ENCODE data around the gene REPIN1.

REPIN1 gene

GRCh38 chr7:150368884-150369747 lies 494 bp downstream of the REPIN1 start (continued):
- no peak for TF ChIP-seq ZBTB6 (tag by site-specific recombination; IDR thresholded peaks at IDR 0.05)
- TF ChIP-seq ZBTB11 (tag by site-specific recombination; conservative IDR thresholded peaks at IDR 0.05; ENCODE audit: low read depth) = 0 out of 2 replicates have a peak, but pooled peaks have one; percentile 19
- 0 out of 2 replicates have a peak, but pooled peaks have one; percentile 29 for TF ChIP-seq GLI4 (tag by site-specific recombination; IDR thresholded peaks at IDR 0.05)
- no peak for TF ChIP-seq ZNF776 (tag by site-specific recombination; IDR thresholded peaks at IDR 0.05; ENCODE audit: borderline replicate concordance)
- no peak for TF ChIP-seq ZNF473 (tag by site-specific recombination; IDR thresholded peaks at IDR 0.05)
- no peak for TF ChIP-seq KLF8 (tag by site-specific recombination; IDR thresholded peaks at IDR 0.05)
- TF ChIP-seq ZBTB48 (tag by site-specific recombination; IDR thresholded peaks at IDR 0.05) = no peak
- no peak for TF ChIP-seq ZNF24 (tag by site-specific recombination; IDR thresholded peaks at IDR 0.05)
- TF ChIP-seq ZNF214 (tag by site-specific recombination; IDR thresholded peaks at IDR 0.05; ENCODE audit: borderline replicate concordance) = no peak
- peak; percentile 69; the same call in 1 of the 2 replicates for TF ChIP-seq ZBTB17 (tag by site-specific recombination; IDR thresholded peaks at IDR 0.05)
- TF ChIP-seq ZFHX2 (tag by site-specific recombination; conservative IDR thresholded peaks at IDR 0.05) = peak; percentile 74
- TF ChIP-seq KLF10 (tag by site-specific recombination; IDR thresholded peaks at IDR 0.05) = no peak
- TF ChIP-seq ZNF341 (tag by site-specific recombination; IDR thresholded peaks at IDR 0.05; ENCODE audit: low read depth) = peak; percentile 76
- TF ChIP-seq ZXDB (tag by site-specific recombination; IDR thresholded peaks at IDR 0.05) = peak; percentile 59
- TF ChIP-seq ZNF175 (tag by site-specific recombination; IDR thresholded peaks at IDR 0.05) = no peak
- TF ChIP-seq ZNF423 (tag by site-specific recombination; IDR thresholded peaks at IDR 0.05) = peak; percentile 37; the same call in 1 of the 2 replicates
- peak; percentile 54; the same call in 1 of the 2 replicates for TF ChIP-seq EGR2 (tag by site-specific recombination; IDR thresholded peaks at IDR 0.05; ENCODE audit: low read depth)
- peak; percentile 86 for TF ChIP-seq ZBTB26 (tag by site-specific recombination; optimal IDR thresholded peaks at IDR 0.05)
- TF ChIP-seq ZFP3 (tag by site-specific recombination; IDR thresholded peaks at IDR 0.05; ENCODE audit: low read depth) = no peak
- TF ChIP-seq ZNF561 (tag by site-specific recombination; IDR thresholded peaks at IDR 0.05; ENCODE audit: borderline replicate concordance) = no peak
- TF ChIP-seq ZNF626 (tag by site-specific recombination; IDR thresholded peaks at IDR 0.05) = no peak
- no peak for TF ChIP-seq PRDM4 (tag by site-specific recombination; IDR thresholded peaks at IDR 0.05)
- TF ChIP-seq ZIC2 (tag by site-specific recombination; IDR thresholded peaks at IDR 0.05) = peak; percentile 66
- TF ChIP-seq ZNF544 (tag by site-specific recombination; IDR thresholded peaks at IDR 0.05) = no peak
- TF ChIP-seq ZNF639 (tag by site-specific recombination; IDR thresholded peaks at IDR 0.05) = no peak
- no peak for TF ChIP-seq KLF7 (tag by site-specific recombination; IDR thresholded peaks at IDR 0.05; ENCODE audit: borderline replicate concordance)
- no peak for TF ChIP-seq CTCF (tag by site-specific recombination; IDR thresholded peaks at IDR 0.05)
- TF ChIP-seq ZNF433 (tag by site-specific recombination; IDR thresholded peaks at IDR 0.05; ENCODE audit: low read depth) = no peak
